ENCODE results near the gene SND1.

DNA sequence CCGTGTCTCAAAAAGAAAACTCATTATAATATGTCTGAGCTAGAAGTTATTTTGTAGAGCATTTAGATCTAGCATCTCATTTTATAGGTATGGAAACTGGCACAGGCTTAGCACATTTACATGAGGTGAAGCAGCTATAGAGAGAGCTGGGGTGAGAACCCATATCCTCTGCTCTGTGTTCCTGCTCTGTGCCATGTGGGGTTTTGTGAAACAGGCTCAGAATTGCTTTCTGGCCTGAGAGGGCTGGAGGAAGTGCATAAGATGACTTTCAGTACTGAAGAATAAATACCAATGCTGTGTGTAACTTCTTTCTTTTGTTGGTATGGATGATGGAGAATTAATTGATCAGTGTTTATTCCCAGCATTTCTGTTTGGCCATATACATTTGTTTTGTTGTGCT is 220.1 kb downstream of the SND1 start:
- TF ChIP-seq BHLHE40 (IDR thresholded peaks at IDR 0.05; ENCODE audit: borderline replicate concordance) (no peak), FOXK2 (IDR thresholded peaks at IDR 0.05) (no peak)
